ENCODE results near the gene PPM1E. TPM values are rescaled to one million over a fixed set of nuclear protein-coding genes. Genes with fewer than 3 reads are reported as not detected.
"Not testable (repeated sequence)": the region's sequence is repeated elsewhere in the genome, so short reads cannot be mapped to it uniquely, and the experiment has no call there.

PPM1E gene
- total and polyA plus RNA-seq, 2 donors (not counting 1 experiment from before 2014, with no cell fraction given), result not detected

- Histone ChIP-seq H3K36me3 (replicated peaks in 1 of 2; ENCODE audit: control extremely low read depth in 1 of 2, control insufficient read depth in 1 of 2, extremely low read depth in 1 of 2, insufficient read depth in 2 of 2, low read length in 1 of 2) (no peaks in the 10 kb centered on the region), H3K27me3 (replicated peaks in 1 of 4; ENCODE audit: control extremely low read depth in 1 of 4, control insufficient read depth in 3 of 4, insufficient read depth in 4 of 4, low read length in 3 of 4) (no peaks in the 10 kb centered on the region), H3K9ac (ENCODE audit: low read length) (no peak overlapping the region), H3K4me2 (replicated peaks; ENCODE audit: low read depth, low read length, poor library complexity, severe bottlenecking) (no peak overlapping the region), H3K9me3 (ENCODE audit: control extremely low read depth in 1 of 3, control insufficient read depth in 2 of 3, insufficient read depth in 1 of 3, low read length in 2 of 3) (peaks cover 0 to 5% (median 0%) of the 10 kb centered on the region in 3 donors), H2AFZ (ENCODE audit: insufficient read depth, low read depth, low read length, poor library complexity, severe bottlenecking) (no peak overlapping the region), H3K4me1 (ENCODE audit: control insufficient read depth in 2 of 2, insufficient read depth in 2 of 2, low read length in 2 of 2) (peaks cover 8 to 11% of the 10 kb centered on the region in 2 donors), H3K4me3 (ENCODE audit: control extremely low read depth in 1 of 5, extremely low read depth in 1 of 5, insufficient read depth in 1 of 5, low read depth in 2 of 5, low read length in 4 of 5) (no peak overlapping the region), H4K20me1 (ENCODE audit: control insufficient read depth, insufficient read depth, low read length, poor library complexity, severe bottlenecking) (no peaks in the 10 kb centered on the region), H3K27ac (ENCODE audit: low read length in 2 of 2) (no peak overlapping the region), H3K79me2 (ENCODE audit: control insufficient read depth, insufficient read depth, low read length) (no peaks in the 10 kb centered on the region)
- Mint-ChIP-seq H3K9me3 (ENCODE audit: insufficient read depth) (peaks cover 2% of the 10 kb centered on the region), H3K4me1 (peaks cover 12% of the 10 kb centered on the region), H3K4me3 (no peak overlapping the region), H3K27ac (no peak overlapping the region), H3K27me3 (no peaks in the 10 kb centered on the region)
- TF ChIP-seq EZH2 (IDR thresholded peaks at IDR 0.05; ENCODE audit: borderline replicate concordance, insufficient read depth, low read depth, low read length, poor library complexity, severe bottlenecking), result no peak
- intact Hi-C loops (cut with micrococcal nuclease), result no loop called here
- WGBS (ENCODE audit: insufficient coverage), result no CpG with 5 or more reads among the region's 2 CpGs
- POLR2A ChIA-PET, result no interaction called here
- CTCF ChIA-PET, result interaction anchor here (0.7 kb wide), 1 partner anchor 1406 kb away, joined by 3 read pairs; no protein-coding TSS in a partner anchor
- no peak for ATAC-seq (ENCODE audit: low read depth)
- no peak for DNase-seq
Observed at GRCh38 chr17:58956997-58957724, 201.5 kb downstream of the PPM1E start.

DNA sequence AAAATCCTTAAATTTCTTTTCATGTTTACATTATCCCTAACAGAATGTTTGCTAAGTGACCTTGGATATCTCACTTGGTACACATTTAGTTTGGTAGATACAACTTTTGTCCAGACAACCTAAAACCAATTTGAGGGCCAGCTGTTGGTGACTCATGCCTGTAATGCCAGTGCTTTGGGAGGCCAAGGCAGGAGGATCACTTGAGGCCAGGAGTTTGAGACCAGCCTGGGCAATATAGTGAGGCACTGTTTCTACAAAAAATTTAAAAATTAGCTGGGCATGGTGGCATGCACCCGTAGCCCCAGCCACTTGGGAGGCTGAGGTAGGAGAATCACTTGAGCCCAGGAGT is 202.0 kb downstream of the PPM1E start:
- H3K4me3 Mint-ChIP-seq; H3K9me3 Mint-ChIP-seq (ENCODE audit: insufficient read depth); H3K79me2 ChIP-seq (ENCODE audit: control insufficient read depth, insufficient read depth, low read length); H3K9me3 ChIP-seq (ENCODE audit: control extremely low read depth in 1 of 3, control insufficient read depth in 2 of 3, insufficient read depth in 1 of 3, low read length in 2 of 3); H3K9ac ChIP-seq (ENCODE audit: low read length); intact Hi-C loops (cut with micrococcal nuclease); H3K27me3 Mint-ChIP-seq; ATAC-seq (ENCODE audit: low read depth); H2AFZ ChIP-seq (ENCODE audit: insufficient read depth, low read depth, low read length, poor library complexity, severe bottlenecking); H3K4me3 ChIP-seq (ENCODE audit: control extremely low read depth in 1 of 5, extremely low read depth in 1 of 5, insufficient read depth in 1 of 5, low read depth in 2 of 5, low read length in 4 of 5); POLR2A ChIA-PET; H3K27ac Mint-ChIP-seq; H3K27ac ChIP-seq (ENCODE audit: low read length in 2 of 2); CTCF ChIA-PET; DNase-seq; H3K4me2 ChIP-seq (replicated peaks; ENCODE audit: low read depth, low read length, poor library complexity, severe bottlenecking); H4K20me1 ChIP-seq (ENCODE audit: control insufficient read depth, insufficient read depth, low read length, poor library complexity, severe bottlenecking); H3K27me3 ChIP-seq (replicated peaks in 1 of 4; ENCODE audit: control extremely low read depth in 1 of 4, control insufficient read depth in 3 of 4, insufficient read depth in 4 of 4, low read length in 3 of 4); H3K36me3 ChIP-seq (replicated peaks in 1 of 2; ENCODE audit: control extremely low read depth in 1 of 2, control insufficient read depth in 1 of 2, extremely low read depth in 1 of 2, insufficient read depth in 2 of 2, low read length in 1 of 2): not testable (repeated sequence)
- peaks cover 12% of the 10 kb centered on the region for H3K4me1 Mint-ChIP-seq
- peaks cover 8 to 11% of the 10 kb centered on the region in 2 donors for H3K4me1 ChIP-seq (ENCODE audit: control insufficient read depth in 2 of 2, insufficient read depth in 2 of 2, low read length in 2 of 2)
- WGBS (ENCODE audit: insufficient coverage), result no CpG with 5 or more reads among the region's 1 CpG

Data from B cell (primary cell).